ENCODE results near the gene INPP5F.

INPP5F gene, protein sequence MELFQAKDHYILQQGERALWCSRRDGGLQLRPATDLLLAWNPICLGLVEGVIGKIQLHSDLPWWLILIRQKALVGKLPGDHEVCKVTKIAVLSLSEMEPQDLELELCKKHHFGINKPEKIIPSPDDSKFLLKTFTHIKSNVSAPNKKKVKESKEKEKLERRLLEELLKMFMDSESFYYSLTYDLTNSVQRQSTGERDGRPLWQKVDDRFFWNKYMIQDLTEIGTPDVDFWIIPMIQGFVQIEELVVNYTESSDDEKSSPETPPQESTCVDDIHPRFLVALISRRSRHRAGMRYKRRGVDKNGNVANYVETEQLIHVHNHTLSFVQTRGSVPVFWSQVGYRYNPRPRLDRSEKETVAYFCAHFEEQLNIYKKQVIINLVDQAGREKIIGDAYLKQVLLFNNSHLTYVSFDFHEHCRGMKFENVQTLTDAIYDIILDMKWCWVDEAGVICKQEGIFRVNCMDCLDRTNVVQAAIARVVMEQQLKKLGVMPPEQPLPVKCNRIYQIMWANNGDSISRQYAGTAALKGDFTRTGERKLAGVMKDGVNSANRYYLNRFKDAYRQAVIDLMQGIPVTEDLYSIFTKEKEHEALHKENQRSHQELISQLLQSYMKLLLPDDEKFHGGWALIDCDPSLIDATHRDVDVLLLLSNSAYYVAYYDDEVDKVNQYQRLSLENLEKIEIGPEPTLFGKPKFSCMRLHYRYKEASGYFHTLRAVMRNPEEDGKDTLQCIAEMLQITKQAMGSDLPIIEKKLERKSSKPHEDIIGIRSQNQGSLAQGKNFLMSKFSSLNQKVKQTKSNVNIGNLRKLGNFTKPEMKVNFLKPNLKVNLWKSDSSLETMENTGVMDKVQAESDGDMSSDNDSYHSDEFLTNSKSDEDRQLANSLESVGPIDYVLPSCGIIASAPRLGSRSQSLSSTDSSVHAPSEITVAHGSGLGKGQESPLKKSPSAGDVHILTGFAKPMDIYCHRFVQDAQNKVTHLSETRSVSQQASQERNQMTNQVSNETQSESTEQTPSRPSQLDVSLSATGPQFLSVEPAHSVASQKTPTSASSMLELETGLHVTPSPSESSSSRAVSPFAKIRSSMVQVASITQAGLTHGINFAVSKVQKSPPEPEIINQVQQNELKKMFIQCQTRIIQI

DNA sequence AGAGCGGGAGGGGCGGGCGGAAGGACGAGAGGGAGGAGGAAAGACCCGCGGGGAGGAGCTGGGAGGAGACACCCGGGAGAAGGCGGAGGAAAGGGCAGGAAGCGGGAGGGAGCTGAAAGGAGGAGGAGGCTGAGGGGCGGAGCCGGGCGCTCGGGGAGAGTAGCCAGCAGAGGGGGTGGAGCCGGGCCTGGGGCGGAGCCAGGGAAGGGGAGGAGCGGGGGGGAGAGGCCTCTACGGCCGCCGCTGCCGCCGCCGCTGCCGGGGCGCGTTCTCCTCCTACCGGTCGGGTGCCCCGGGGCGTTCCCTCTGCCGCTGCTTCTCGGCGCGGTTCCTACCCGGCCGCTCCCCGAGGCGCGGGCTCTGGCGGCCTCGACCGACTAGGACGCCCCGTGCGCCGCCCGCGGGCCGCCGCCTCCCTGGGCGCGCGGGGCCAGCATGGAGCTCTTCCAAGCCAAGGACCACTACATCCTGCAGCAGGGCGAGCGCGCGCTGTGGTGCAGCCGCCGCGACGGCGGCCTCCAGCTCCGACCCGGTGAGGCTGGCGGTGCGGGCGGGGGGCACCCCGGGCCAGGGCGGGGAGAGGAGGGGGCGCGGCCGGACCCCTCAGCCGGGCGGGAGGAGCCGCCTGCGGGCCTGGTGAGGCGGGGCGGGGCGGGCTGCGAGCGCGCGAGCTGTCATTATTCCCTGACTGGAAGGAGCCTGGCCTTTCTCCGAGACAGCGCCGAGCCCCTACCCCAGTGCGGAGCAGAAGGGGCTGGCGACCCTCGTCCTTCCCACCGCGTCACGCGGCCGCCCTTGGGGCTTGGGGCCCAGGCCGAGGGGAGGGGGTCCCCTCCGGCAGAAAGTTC is at the start of gene INPP5F:
Gene INPP5F (plus strand): TSS at position 223 of the 848 bp plus-strand sequence. CDS start 213 bp downstream, at position 436.
- peak; percentile 98 for DNase-seq (ENCODE audit: low spot score)

DNA sequence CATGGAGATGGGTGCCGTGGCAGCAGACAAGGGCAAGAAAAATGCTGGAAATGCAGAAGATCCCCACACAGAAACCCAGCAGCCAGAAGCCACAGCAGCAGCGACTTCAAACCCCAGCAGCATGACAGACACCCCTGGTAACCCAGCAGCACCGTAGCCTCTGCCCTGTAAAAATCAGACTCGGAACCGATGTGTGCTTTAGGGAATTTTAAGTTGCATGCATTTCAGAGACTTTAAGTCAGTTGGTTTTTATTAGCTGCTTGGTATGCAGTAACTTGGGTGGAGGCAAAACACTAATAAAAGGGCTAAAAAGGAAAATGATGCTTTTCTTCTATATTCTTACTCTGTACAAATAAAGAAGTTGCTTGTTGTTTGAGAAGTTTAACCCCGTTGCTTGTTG is 48.7 kb upstream of the INPP5F start:
- no peak for DNase-seq (ENCODE audit: low spot score)

DNA sequence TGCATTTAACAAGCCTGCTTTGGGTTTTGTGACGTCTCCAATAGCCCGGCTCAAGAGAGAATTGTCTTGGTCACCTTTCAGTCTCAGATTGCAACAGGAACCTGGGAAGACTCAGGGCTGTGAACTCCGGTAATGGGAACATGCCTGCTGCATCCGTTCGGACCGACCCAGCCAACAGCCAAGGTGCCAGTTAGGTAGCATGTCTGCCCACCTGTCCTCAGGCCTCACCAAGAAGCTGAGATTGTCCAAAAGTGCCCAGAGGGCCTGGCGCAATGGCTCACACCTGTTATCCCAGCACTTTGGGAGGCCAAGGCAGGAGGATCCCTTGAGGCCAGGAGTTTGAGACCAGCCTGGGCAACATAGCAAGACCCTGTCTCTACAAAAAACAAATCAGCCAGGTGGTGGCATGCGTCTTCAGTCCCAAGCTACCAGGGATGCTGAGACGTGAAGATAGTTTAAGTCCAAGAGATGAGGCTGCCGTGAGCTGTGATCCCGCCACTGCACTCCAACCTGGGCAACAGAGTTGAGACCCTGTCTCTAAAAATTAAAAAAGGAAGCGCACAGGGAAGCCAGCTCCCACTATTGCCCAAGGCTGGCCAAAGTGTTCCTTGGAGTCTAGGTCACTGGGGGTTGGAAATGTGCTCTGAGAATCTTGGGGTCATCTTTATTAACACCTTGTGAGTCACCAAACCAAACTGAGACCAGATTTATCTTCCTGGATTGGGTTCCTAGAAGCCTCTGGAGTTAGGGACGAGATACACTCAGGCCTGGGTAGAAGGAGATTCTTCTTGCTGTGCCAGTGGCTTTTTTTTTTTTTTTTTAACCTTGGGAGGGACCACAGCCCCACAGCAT is 47.7 kb upstream of the INPP5F start:
- no peak for DNase-seq (ENCODE audit: low spot score)

DNA sequence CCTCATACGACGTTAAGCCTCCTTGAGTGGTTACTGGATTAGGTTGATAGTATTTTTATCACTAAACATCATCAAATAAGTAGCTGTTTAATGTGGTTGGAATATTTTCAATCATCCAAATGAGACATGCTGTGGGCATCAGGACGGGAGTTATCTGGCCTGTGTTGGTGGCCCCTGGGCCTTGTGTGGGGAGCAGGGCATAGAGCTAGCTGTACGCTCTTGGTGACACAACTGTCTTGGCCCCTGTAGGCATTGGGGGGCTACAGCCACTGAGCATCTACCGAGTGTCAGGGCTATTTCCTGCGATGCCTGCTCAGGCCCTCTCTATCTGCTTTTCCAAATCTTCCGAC is 46.4 kb upstream of the INPP5F start:
- no peak for DNase-seq (ENCODE audit: low spot score)

DNA sequence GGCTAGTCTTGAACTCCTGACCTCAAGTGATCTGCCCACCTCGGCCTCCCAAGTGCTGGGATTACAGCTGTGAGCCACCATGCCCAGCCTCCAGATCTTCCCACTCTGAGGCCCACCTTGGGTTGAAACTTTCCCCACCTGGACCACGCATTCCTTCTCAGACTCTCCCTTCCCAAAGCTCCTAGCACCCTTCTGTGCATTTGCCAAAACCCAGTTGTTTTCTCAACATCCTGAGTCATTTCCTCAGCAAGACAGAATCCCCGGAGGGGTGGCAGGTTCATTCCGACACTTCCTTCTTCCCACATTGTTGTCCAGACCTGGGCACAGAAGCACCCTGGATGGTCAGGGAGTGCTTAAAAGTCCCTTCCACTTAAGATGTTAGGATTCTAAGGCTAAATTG is 45.8 kb upstream of the INPP5F start:
- DNase-seq (ENCODE audit: low spot score) = no peak

DNA sequence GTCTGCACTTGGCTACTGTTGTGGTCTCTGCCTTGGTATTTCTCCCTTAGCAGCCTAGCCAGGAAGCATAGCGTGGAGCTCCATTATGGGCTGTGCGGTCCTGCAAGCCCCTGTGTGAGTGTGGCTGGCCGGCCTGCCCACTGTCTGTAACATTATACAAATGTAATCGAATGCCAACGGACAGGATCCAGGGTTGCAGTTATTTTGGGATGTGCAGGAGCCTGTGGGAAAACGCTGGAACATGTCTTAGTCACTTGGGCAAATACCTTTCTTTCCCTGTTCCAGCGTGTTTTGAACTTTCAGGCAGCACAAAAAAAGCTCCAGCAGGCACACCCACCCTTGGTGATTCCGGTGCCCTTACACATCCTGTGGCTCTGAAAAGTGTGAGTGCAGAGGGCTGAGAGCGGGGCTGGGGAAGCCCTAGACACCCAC is 45.2 kb upstream of the INPP5F start:
- DNase-seq (ENCODE audit: low spot score) = no peak

DNA sequence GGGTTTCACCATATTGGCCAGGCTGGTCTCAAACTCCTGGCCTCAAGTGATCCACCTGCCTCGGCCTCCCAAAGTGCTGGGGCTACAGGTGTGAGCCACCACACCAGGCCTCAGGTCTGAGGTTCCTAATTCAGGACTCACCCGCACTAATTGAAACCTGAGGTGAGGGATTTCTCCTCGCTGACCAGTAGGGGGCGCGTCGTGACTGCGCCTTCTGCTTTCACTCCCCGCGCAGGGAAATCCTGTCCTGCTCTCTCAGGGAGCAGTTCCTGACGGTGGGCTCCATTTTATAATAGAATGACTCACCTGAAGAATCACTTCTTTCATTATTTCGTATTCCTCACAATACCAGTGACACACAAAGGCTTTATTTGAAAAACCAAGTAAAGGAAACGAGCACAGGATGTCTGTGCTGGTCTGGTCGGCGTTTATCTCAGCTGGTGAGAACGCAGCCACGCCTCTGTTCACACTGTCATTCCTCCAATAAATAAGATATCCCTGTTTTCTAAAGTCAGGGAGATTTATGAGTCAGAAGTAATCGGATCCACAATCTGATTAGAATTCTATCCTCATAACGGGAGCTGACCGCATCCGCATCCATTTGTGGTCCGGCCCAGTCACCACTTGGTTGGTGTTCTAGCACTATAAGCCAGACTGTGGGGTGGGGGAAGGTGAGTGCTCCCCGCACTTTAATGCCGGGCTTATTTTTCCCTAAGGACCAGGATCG is 39.2 kb upstream of the INPP5F start:
- DNase-seq (ENCODE audit: low spot score) = peak; percentile 73

DNA sequence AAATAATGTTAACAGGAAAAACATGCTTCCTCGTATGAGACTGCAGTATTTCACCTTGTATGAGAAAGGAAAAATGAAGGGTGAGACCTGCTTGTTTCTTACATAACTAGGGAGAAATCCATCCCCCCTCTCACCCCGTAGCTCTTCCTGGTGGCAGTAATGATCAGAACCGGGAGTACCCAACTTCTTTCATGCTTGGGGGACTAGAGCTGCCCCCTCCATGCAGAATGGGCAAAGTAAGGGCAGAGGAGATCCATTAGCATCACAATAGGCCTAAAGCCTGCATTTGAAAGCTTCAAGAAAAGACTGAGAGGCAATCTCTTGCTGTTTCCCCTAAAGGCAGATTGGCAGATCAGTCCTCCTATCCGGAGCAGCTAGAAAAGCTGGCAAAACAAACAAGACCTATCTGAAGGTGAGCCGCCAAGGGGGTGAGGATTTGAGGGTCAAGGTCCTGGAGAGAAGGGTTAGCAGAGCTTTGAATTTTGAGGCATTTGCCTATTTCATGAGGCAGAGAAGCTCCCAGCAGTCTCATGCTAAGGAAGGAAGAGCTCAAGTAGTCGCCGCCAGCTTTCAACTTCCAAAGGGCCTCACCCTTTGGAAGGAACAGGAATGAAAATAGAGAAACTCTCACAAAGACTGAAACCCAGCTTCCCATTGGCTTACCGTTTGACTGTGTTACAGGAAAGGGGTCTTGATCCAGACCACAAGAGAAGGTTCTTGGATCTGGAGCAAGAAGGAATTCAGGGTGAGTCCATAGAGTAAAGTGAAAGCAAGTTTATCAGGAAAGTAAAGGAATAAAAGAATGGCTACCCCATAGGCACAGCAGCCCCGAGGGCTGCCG is 38.4 kb upstream of the INPP5F start:
- DNase-seq (ENCODE audit: low spot score) = no peak

DNA sequence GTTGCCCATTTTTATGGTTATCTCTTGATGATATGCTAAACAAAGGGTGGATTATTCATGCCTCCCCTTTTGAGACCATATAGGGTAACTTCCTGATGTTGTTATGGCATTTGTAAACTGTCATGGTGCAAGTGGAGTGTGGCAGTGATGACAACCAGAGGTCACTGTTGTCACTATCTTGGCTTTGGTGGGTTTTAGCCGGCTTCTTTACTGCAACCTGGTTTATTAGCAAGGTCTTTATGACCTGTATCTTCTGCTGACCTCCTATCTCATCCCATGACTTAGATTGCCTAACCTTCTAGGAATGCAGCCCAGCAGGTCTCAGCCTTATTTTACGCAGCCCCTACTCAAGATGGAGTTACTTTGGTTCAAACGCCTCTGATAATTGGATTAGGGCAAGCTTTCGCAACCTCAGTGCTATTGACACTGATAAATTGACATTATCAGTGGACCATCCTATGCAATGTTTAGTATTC is 37.8 kb upstream of the INPP5F start:
- DNase-seq (ENCODE audit: low spot score) = no peak

DNA sequence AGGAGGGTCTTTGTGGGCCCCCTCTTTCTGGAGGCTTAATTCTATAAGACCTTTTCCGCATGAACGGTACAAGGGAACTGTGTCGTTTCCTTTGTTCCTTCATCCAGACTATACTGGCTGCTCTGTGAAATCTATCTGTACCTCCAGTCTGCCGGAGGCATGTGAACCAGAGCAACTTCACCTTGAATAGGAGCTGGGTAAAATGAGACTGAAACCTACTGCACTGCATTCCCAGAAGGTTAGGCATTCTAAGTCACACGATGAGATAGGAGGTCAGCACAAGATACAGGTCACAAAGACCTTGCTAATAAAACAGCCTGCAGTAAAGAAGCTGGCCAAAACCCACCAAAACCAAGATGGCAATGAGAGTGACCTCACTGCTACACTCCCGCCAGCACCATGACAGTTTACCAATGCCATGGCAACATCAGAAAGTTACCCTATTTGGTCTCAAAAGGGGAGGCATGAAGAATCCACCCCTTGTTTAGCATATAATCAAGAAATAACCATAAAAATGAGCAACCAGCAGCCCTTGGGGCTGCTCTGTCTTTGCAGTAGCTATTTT is 36.8 kb upstream of the INPP5F start:
- DNase-seq (ENCODE audit: low spot score) = no peak

DNA sequence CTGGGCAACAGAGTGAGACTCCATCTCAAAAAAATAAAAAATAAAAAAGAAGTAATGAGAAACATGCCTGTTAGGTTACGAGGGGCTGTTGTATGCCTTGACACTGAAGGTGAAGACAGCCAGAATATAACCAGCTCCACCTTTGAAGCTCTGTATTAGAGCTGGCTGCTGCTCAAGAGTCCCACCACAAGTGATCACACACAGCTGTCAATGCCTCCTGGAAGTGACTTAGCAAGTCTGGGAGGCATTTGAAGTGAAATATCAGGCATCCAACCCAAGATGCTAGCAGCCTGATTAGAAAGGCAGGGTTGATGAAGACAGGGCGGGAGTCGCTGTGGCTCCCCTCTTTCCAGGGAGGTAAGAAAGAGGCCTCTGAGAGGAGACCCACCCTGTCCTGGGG is 34.1 kb upstream of the INPP5F start:
- DNase-seq (ENCODE audit: low spot score) = no peak

DNA sequence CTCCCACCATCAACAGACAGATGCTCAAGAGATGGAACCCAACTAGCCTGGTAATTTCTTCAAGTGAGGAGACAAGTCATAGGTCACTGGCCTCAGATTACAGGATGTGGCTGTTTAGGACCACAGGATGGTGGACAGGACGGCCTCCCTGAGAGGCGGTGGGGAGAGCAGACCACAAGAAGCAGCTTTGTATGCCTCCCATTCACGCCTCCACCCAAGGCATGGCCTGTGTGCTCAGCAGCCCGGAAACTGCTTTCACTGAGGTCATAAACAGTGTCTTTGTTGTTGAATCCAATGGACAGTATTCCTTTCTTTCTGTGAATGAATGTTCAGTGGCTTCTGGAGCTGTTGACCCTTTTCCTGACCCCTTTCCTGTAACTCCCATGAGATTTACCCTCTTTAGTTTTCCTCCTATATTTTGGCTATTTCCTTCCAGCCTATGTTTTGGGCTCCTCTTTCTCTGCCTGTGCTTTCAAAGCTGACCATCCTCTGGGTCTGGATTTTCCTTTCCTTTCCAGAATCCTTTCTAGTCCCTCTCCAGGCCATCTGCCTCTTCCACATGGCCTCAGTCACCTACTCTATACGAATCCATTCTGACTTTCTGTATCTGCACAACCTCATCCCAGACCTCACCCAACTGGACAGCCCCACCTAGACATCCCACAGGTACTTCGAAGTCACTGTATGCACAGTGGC is 32.4 kb upstream of the INPP5F start:
- peak; percentile 95 for DNase-seq (ENCODE audit: low spot score)

DNA sequence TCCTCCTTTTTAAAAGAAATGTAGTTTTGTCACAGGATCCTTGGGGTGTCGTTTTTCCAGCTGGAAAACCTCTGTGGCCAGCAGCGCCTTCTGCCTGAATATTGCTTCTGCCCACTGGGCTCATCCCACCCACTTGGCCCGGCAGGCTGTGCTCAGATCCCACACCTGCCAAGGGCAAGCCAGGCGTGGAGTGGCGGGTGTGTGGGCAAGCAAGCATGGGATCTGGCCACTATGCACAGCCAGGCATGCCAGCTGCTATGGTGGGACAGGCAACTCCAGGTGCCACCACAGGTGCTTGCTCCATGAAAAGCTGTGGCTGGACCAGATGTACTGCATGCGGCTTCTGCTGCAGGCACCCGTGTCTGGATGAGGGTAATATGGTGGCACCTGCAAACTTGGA is 31.2 kb upstream of the INPP5F start:
- DNase-seq (ENCODE audit: low spot score) = no peak

DNA sequence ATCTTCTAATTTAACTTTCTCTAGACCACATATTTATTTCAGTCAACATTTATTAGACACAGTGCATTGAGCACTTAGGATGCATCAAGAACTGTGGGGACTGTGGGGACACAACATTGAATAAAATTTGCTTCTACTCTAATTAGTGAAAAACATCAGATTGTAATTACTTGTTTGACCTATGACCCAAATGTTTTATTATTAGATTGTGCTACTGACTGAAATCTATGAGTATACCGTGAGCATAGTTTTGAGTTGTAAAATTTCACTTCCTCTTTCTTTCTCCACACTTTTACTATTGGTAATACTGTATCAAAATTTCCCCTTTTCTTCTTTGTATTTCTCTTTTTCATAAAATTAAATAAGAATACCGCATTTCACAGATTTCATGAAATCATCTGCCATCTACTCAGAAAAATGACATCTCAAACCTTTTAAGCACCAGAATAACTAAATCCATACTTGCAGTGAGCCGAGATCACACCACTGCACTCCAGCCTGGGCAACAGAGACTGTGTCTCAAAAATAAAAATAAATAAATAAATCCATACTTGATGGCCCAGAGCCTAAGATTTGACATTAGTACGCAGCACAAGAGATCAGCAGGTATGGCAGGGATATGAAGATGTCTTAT is 25.4 kb upstream of the INPP5F start:
- DNase-seq (ENCODE audit: low spot score) = no peak

DNA sequence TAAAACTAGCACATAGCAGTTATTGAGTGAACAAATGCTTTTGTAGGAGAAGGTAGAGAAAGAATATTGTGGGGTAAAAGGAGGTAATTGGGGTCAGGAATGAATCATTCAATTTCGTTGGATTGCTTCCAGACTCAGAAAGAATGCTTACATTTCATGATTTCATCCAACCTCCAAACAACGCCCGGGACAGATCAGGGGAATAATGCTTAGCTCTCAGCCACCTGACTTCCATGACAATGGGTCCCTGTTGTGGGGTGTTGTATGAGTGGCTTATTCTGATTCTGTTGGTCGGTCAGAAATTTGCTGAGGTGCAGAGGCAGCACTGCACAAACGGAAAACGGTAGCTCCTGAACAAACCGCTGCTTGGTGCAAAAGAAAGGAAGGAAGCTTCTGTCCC is 24.0 kb upstream of the INPP5F start:
- peak; percentile 74 for DNase-seq (ENCODE audit: low spot score)

DNA sequence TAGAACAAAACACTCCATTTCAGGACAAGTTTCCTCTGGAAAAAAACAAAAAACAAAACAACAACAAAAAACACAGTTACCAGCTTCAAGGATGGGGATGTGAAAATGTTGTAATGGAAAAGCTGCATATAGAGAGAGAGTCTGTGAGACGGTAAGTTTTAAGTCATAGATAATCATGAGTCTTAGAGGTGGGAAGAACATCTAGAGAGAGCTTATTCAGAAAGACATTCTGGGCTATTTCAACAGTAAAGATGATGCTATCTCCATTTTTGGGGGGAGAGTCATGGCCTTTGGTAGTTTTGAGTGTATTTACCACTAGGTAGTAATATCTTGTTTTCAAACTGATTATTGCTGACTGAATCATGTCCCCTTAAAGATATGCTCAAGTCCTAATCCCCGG is 23.3 kb upstream of the INPP5F start:
- DNase-seq (ENCODE audit: low spot score) = no peak

DNA sequence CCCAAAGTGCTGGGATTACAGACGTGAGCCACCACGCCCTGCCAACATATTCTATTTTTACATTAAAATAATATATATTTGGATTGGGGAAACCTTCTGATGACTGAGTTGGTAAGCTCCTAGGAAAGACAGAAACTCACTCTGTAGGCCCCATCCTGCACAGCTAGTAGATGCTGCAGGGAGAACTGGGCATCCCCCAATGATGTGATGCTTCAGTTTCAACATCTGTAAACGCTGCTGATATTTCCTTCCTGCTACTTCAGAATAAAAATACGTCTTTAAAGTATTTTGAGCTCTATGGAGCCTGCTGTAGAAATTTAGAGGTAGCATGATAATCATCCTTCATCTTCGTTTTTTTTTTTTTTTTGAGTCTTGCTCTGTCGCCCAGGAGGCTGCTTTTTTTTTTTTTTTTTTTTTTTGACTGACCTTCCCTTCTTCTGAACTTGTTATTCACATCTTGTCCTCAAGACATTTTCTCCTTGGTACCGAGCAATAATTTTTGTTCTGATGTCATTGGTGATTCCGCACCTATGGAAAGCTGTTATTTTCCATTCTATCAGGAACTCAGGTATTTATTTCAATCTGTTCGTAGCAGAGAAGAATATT is 21.8 kb upstream of the INPP5F start:
- DNase-seq (ENCODE audit: low spot score) = no peak

Data from COLO829 (cell line).